GM12878 (cell line): ENCODE measurements around the gene IL16. TPM values are rescaled to one million over a fixed set of nuclear protein-coding genes. Genes with fewer than 3 reads are reported as not detected.
A peak's percentile ranks its signal among the peaks of the same experiment; 100 is the strongest.

ENCODE experiments used
- ATAC-seq: fragments of 200-7000 bp; cut with Tn5 transposase; 3 replicates; pipeline ENCODE4 v1.9.1; 2020; ENCODE audit warnings: mild to moderate bottlenecking, moderate library complexity
- BruUV-seq: library from RNA; stranded (reverse); fragments of 400-500 nt; replicated peaks from 2 replicates; lab custom pipeline; 2021; lab: Mats Ljungman, UMichigan
- CTCF ChIA-PET: fragments of 300-600 bp; sonication (Branson Sonifier 250); formaldehyde crosslinking; extraction: SDS; loops from one replicate; lab custom pipeline; 2021; ENCODE audit warnings: inconsistent platforms; lab: Yijun Ruan, JAX
- POLR2A ChIA-PET: fragments of 350-600 bp; formaldehyde crosslinking; extraction: SDS; loops from one replicate; lab custom pipeline; 2021; ENCODE audit warnings: inconsistent platforms; lab: Charles Lee
- RAD21 ChIA-PET: fragments of 300-600 bp; sonication (Branson Sonifier 250); formaldehyde crosslinking; loops from one replicate; lab custom pipeline; 2023; ENCODE audit warnings: antibody characterized with exemption; ENCODE audit not compliant: unreplicated experiment; lab: Charles Lee
- SMC1A ChIA-PET: fragments of 300-600 bp; sonication (Branson Sonifier 250); formaldehyde crosslinking; loops from one replicate; lab custom pipeline; 2023; ENCODE audit not compliant: unreplicated experiment, uncharacterized antibody; lab: Charles Lee
- DNase-seq: peaks from one replicate; pipeline ENCODE4 v3.0.0-alpha.2; 2011; ENCODE audit warnings: low read depth, low spot score
- FAIRE-seq: peaks from 3 replicates; lab custom pipeline; 2011; peaks lifted over from hg19 to GRCh38; lab: Jason Lieb, UNC
- H2AFZ ChIP-seq: 2 replicates; pipeline ENCODE4 v1.6.0; 2011; ENCODE audit warnings: low read depth, low read length, control low read depth; ENCODE audit not compliant: control insufficient read depth
- H3K27ac ChIP-seq: 2 replicates; pipeline ENCODE4 v1.5.1; 2011; ENCODE audit warnings: control low read depth; ENCODE audit not compliant: control insufficient read depth, insufficient read depth
- H3K27me3 ChIP-seq, 2 experiments: replicated peaks in 1 of 2; 2 replicates each; pipeline versions ENCODE4 v1.6.0 to v1.6.1; 2011; ENCODE audit warnings: low read length in 1 of 2; ENCODE audit not compliant: control insufficient read depth in 2 of 2, insufficient read depth in 2 of 2
- H3K36me3 ChIP-seq, 2 experiments: 2 replicates each; pipeline ENCODE4 v1.5.1; 2011; ENCODE audit warnings: low read length in 1 of 2; ENCODE audit not compliant: control insufficient read depth in 2 of 2, insufficient read depth in 2 of 2
- H3K4me1 ChIP-seq: 2 replicates; pipeline ENCODE4 v1.6.1; 2011; ENCODE audit warnings: mild to moderate bottlenecking, low read length, moderate library complexity, mixed read lengths; ENCODE audit not compliant: control insufficient read depth, insufficient read depth
- H3K4me2 ChIP-seq: 2 replicates; pipeline ENCODE4 v1.6.0; 2011; ENCODE audit warnings: control low read depth; ENCODE audit not compliant: control insufficient read depth, insufficient read depth
- H3K4me3 ChIP-seq: fragments of 200-600 bp; sonication (generic); 2 replicates; pipeline ENCODE4 v1.5.1; 2016
- H3K79me2 ChIP-seq: 2 replicates; pipeline ENCODE4 v1.6.0; 2011; ENCODE audit warnings: low read length; ENCODE audit not compliant: control insufficient read depth, insufficient read depth
- H3K9ac ChIP-seq: 2 replicates; pipeline ENCODE4 v1.8.0; 2011; ENCODE audit warnings: low read length, control low read depth, mixed read lengths; ENCODE audit not compliant: control insufficient read depth, insufficient read depth
- H3K9me3 ChIP-seq: replicated peaks from 3 replicates; pipeline ENCODE4 v1.5.1; 2011; ENCODE audit warnings: mild to moderate bottlenecking, low read length; ENCODE audit not compliant: control insufficient read depth, insufficient read depth
- H4K20me1 ChIP-seq: 2 replicates; pipeline ENCODE4 v1.6.0; 2011; ENCODE audit not compliant: control insufficient read depth, insufficient read depth
- BCL11A ChIP-seq: IDR thresholded peaks from 2 replicates; pipeline ENCODE4 v1.6.1; 2011; ENCODE audit warnings: low read depth, low read length
- CBX3 ChIP-seq: fragments of 200-600 bp; sonication (generic); IDR thresholded peaks from 2 replicates; pipeline ENCODE4 v1.6.1; 2016; ENCODE audit warnings: low read depth, borderline replicate concordance
- CEBPB ChIP-seq, 2 experiments: fragments of 150-350 bp in 1 of 2; IDR thresholded peaks; 2 replicates each; pipeline ENCODE4 v1.6.1; 2012 to 2014; ENCODE audit warnings: low read depth in 2 of 2, low read length in 2 of 2, borderline replicate concordance in 1 of 2, inconsistent platforms in 1 of 2
- ETV6 ChIP-seq, 2 experiments: fragments of 450-650 bp in 1 of 2; IDR thresholded peaks in 1 of 2; conservative IDR thresholded peaks in 1 of 2; 2 replicates each; pipeline ENCODE4 v1.6.1; 2014; ENCODE audit warnings: antibody characterized with exemption in 1 of 2, borderline replicate concordance in 1 of 2, low read depth in 1 of 2, mild to moderate bottlenecking in 1 of 2, moderate library complexity in 1 of 2
- IKZF1 ChIP-seq: fragments of 450-650 bp; conservative IDR thresholded peaks from 2 replicates; pipeline ENCODE4 v1.6.1; 2017; ENCODE audit warnings: antibody characterized with exemption, mild to moderate bottlenecking
- NFXL1 ChIP-seq: fragments of 450-650 bp; IDR thresholded peaks from 2 replicates; pipeline ENCODE4 v1.6.1; 2017; ENCODE audit warnings: antibody characterized with exemption, mild to moderate bottlenecking, borderline replicate concordance
- NR2C1 ChIP-seq: fragments of 450-650 bp; IDR thresholded peaks from 2 replicates; pipeline ENCODE4 v1.6.1; 2017; ENCODE audit warnings: antibody characterized with exemption, mild to moderate bottlenecking, moderate library complexity
- NR2F1 ChIP-seq: fragments of 450-650 bp; conservative IDR thresholded peaks from 2 replicates; pipeline ENCODE4 v1.6.1; 2017; ENCODE audit warnings: mild to moderate bottlenecking
- RAD51 ChIP-seq: fragments of 450-650 bp; IDR thresholded peaks from 2 replicates; pipeline ENCODE4 v1.6.1; 2016; ENCODE audit warnings: moderate library complexity, mild to moderate bottlenecking, inconsistent platforms
- RBBP5 ChIP-seq: fragments of 200-600 bp; sonication (generic); conservative IDR thresholded peaks from 2 replicates; pipeline ENCODE4 v1.6.1; 2016
- SMC3 ChIP-seq: IDR thresholded peaks from 2 replicates; pipeline ENCODE4 v1.6.1; 2011; ENCODE audit warnings: low read length, improper control_type of control experiment, borderline replicate concordance
- STAT1 ChIP-seq: fragments of 450-650 bp; conservative IDR thresholded peaks from 2 replicates; pipeline ENCODE4 v1.6.1; 2014; ENCODE audit warnings: antibody characterized with exemption, mild to moderate bottlenecking
- ZNF217 ChIP-seq: fragments of 450-650 bp; IDR thresholded peaks from 2 replicates; pipeline ENCODE4 v1.6.1; 2017; ENCODE audit warnings: antibody characterized with exemption, mild to moderate bottlenecking
- WGBS: methylation state at CpG from one replicate; pipeline ENCODE4 v1.1.6; 2016; ENCODE audit warnings: low lambda C conversion rate; ENCODE audit not compliant: insufficient replicate concordance, insufficient coverage; ENCODE audit errors: missing lambda C conversion rate; 5-methylcytosine and 5-hydroxymethylcytosine counted together
- in situ Hi-C: fragments of 300-500 bp; cut with MboI; formaldehyde crosslinking; loops from 9 replicates; pipeline ENCODE4 v1.14.3; 2018; ENCODE audit warnings: mixed read lengths
- intact Hi-C: fragments of 100-400 bp; cut with micrococcal nuclease; formaldehyde crosslinking; loops from one replicate; pipeline ENCODE4 v1.14.2; 2022; ENCODE audit not compliant: unreplicated experiment
- polyA plus RNA-seq, 11 experiments: library from polyadenylated mRNA; depleted of rRNA in 4 of 11; unstranded in 6 of 11; stranded (reverse) in 5 of 11; fragments of >200 nt; fragmentation: Nextera tagmentation in 4 of 11; fragmentation: Illumina TruSeq in 1 of 11; extraction: Ambion mirVana in 4 of 11; extraction: Trizol in 1 of 11; gene quantifications; 1 replicate in 1 of 11; 2 replicates in 10 of 11; pipeline versions ENCODE4 v1.2.1 to v1.2.3, GENCODE V29; 2011 to 2016; ENCODE audit warnings: inconsistent platforms in 2 of 11, missing spikeins in 2 of 11, low read depth in 1 of 11
- total RNA-seq, 4 experiments: library from RNA; depleted of rRNA in 3 of 4; stranded (reverse); fragments of >200 nt in 3 of 4; fragmentation: Illumina TruSeq in 1 of 4; extraction: Trizol in 1 of 4; gene quantifications; 2 replicates each; pipeline versions ENCODE4 v1.2.1 to v1.2.3, GENCODE V29; 2013 to 2021
- TF ChIP-seq, protein P1 (sequence below): fragments of 450-650 bp; conservative IDR thresholded peaks from 2 replicates; pipeline ENCODE4 v1.6.1; 2017; ENCODE audit warnings: mild to moderate bottlenecking, moderate library complexity
- TF ChIP-seq, protein P2 (sequence below): fragments of 450-650 bp; IDR thresholded peaks from 2 replicates; pipeline ENCODE4 v1.6.1; 2017; ENCODE audit warnings: mild to moderate bottlenecking, low read depth, inconsistent platforms; ENCODE audit not compliant: poor library complexity, severe bottlenecking

Gene IL16
- total and polyA plus RNA-seq, 10 of the 15 experiments (the other 5 are each of a cell fraction or from before 2014, with no cell fraction given): 21.7 to 206 (median 44.5) TPM

DNA sequence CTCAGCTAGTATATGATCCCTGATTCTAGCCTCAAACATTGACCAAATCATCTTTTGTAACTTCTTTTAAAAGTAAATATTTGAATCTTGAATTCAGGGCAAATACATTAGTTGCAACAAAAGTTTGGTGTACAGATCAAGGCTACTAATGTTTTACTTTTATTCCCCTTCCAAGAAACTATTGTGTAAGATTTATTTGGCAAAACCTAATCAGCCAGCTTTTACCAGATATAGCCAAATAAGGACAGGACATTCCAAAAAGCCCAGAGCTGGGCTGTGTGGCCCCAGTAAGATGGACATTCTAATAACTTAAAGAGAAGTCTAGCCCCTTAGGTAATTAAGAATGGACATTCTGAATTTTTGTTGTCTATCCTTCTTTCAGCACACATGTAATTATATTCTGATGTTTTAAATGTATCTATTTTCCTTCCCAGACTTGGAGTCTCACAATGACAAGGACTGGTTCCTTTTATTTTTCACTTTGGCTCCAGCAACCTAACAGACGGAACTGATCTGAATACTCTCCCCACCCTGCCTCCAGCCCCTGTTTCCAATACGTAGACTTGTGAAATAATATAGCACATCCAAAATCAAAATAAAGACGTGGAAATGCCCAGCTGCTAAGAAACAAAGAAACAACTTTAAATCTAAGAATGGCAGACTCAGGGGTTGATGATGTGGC, 79.2 kb downstream of the IL16 start (continued):
- TF ChIP-seq STAT1: no peak

DNA sequence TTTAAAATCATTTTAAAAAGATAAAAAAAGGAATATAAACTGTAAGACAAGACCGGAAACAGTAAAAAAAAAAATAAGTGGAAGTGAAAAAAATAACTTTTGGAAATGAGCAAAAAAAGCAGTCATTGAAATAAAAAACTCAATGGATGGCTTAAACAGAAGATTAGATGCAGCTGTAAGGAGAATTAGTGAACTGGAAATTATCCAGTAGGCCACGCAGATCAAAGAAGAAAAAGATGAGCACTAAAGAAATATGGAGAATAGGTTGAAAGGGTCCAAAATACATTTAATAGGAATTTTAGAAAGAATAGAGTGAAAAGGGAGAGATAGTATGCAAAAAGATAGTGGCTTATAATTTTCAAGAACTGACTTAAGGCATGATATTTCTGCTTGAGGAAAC, 80.3 kb downstream of the IL16 start:
- Histone ChIP-seq H3K4me3 (no peak overlapping the region), H3K4me2 (no peak overlapping the region), H3K27ac (no peak overlapping the region), H3K27me3 (no peaks in the 10 kb centered on the region), H3K9me3 (peaks cover 5% of the 10 kb centered on the region), H3K4me1 (0 out of 2 replicates have a peak, but pooled peaks cover 3% of the 10 kb centered on the region), H3K9ac (no peak overlapping the region), H4K20me1 (no peaks in the 10 kb centered on the region), H3K79me2 (no peaks in the 10 kb centered on the region), H3K36me3 (no peaks in the 10 kb centered on the region), H2AFZ (no peak overlapping the region)
- no peak for ATAC-seq
- CTCF ChIA-PET: interaction anchor here (0.6 to 11.0 kb wide), 5 partner anchors 17 to 479 kb away, joined by 3 to 242 read pairs (median 6); no protein-coding TSS in a partner anchor
- TF ChIP-seq NFXL1 (no peak), RAD51 (no peak), BCL11A (no peak), IKZF1 (no peak), CBX3 (0 out of 2 replicates have a peak, but pooled peaks have one; percentile 61), SMC3 (no peak), NR2C1 (no peak), ETV6 (conservative IDR thresholded peaks at IDR 0.05 in 1 of 2, IDR thresholded peaks at IDR 0.05 in 1 of 2; ENCODE audit: borderline replicate concordance in 1 of 2, low read depth in 1 of 2) (no peak), RBBP5 (no peak), NR2F1 (no peak), ZNF217 (0 out of 2 replicates have a peak, but pooled peaks have one; percentile 40), CEBPB (IDR thresholded peaks at IDR 0.05; ENCODE audit: borderline replicate concordance in 1 of 2, low read depth in 2 of 2, low read length in 2 of 2) (no peak)
- TF ChIP-seq, protein P1, sequence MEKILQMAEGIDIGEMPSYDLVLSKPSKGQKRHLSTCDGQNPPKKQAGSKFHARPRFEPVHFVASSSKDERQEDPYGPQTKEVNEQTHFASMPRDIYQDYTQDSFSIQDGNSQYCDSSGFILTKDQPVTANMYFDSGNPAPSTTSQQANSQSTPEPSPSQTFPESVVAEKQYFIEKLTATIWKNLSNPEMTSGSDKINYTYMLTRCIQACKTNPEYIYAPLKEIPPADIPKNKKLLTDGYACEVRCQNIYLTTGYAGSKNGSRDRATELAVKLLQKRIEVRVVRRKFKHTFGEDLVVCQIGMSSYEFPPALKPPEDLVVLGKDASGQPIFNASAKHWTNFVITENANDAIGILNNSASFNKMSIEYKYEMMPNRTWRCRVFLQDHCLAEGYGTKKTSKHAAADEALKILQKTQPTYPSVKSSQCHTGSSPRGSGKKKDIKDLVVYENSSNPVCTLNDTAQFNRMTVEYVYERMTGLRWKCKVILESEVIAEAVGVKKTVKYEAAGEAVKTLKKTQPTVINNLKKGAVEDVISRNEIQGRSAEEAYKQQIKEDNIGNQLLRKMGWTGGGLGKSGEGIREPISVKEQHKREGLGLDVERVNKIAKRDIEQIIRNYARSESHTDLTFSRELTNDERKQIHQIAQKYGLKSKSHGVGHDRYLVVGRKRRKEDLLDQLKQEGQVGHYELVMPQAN: no peak
- TF ChIP-seq, protein P2, sequence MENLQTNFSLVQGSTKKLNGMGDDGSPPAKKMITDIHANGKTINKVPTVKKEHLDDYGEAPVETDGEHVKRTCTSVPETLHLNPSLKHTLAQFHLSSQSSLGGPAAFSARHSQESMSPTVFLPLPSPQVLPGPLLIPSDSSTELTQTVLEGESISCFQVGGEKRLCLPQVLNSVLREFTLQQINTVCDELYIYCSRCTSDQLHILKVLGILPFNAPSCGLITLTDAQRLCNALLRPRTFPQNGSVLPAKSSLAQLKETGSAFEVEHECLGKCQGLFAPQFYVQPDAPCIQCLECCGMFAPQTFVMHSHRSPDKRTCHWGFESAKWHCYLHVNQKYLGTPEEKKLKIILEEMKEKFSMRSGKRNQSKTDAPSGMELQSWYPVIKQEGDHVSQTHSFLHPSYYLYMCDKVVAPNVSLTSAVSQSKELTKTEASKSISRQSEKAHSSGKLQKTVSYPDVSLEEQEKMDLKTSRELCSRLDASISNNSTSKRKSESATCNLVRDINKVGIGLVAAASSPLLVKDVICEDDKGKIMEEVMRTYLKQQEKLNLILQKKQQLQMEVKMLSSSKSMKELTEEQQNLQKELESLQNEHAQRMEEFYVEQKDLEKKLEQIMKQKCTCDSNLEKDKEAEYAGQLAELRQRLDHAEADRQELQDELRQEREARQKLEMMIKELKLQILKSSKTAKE: no peak
- in situ Hi-C loops (loop anchor here (25.0 kb wide), 2 partner anchors 1265 to 1935 kb away; partner anchors contain the start of gene HDGFL3), intact Hi-C loops (loop anchor here (10.0 kb wide), 1 partner anchor 198 kb away; no protein-coding TSS in a partner anchor)
- SMC1A ChIA-PET: interaction anchor here (0.6 to 4.3 kb wide), 7 partner anchors 8 to 124 kb away, joined by 3 to 63 read pairs (median 3); no protein-coding TSS in a partner anchor
- POLR2A ChIA-PET: no interaction called here
- BruUV-seq: no TSS peak
- 100% methylated on average over 2 of the region's 2 CpGs for WGBS
- no peak for FAIRE-seq
- DNase-seq: no peak
- RAD21 ChIA-PET: interaction anchor here (0.9 to 7.4 kb wide), 2 partner anchors 15 to 59 kb away, joined by 3 to 137 read pairs; no protein-coding TSS in a partner anchor
